Neural cell (in vitro differentiated cells): ENCODE data around the gene IFFO2.

Experiments used
- RAD21 ChIP-seq: fragments of 450-650 bp; conservative IDR thresholded peaks from 2 replicates; pipeline ENCODE4 v1.6.1; 2014; ENCODE audit warnings: antibody characterized with exemption, mild to moderate bottlenecking, moderate library complexity
- TF ChIP-seq, protein P1 (sequence below): fragments of 450-650 bp; IDR thresholded peaks from 2 replicates; pipeline ENCODE4 v1.5.1; 2014; ENCODE audit warnings: antibody characterized with exemption, mild to moderate bottlenecking, moderate library complexity; ENCODE audit not compliant: poor library complexity, severe bottlenecking

DNA sequence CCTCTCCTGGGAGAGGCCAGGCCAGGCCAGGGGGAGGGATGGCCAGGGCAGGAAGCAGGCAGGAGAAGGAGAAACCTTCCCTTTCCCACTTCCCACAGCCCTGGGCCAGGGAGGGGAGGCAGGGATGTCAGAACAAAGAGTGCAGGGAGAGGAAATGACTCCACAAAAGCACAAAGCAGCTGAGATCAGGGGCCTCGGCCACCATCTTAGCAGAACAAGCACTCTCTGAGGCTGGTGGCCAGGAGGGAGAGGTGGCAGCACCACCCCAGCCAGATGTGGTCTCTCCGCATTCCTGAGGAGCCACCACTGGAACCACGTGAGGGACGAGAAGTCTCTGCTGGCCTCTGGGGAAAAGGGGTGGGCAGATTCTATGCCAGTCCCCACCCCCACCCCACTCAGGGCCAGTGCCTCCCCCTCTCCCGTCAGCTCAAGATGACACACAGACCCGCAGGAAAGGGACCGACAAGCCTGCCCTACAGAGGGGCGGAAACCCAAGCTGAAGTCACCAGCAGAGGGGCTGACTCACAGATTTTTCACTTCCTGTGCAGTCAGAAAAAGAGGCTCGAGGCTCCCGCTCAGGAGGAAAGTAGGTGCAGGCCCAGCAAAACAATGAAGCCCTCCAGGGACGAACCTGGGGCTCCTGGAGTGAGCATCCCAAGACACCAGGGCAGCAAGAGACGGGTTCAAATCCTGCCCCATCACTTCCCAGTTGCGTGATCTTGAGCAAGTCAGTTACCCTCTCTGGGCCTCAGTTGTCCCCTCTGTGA lies 30.0 kb downstream of the IFFO2 start:
- TF ChIP-seq, protein P1, sequence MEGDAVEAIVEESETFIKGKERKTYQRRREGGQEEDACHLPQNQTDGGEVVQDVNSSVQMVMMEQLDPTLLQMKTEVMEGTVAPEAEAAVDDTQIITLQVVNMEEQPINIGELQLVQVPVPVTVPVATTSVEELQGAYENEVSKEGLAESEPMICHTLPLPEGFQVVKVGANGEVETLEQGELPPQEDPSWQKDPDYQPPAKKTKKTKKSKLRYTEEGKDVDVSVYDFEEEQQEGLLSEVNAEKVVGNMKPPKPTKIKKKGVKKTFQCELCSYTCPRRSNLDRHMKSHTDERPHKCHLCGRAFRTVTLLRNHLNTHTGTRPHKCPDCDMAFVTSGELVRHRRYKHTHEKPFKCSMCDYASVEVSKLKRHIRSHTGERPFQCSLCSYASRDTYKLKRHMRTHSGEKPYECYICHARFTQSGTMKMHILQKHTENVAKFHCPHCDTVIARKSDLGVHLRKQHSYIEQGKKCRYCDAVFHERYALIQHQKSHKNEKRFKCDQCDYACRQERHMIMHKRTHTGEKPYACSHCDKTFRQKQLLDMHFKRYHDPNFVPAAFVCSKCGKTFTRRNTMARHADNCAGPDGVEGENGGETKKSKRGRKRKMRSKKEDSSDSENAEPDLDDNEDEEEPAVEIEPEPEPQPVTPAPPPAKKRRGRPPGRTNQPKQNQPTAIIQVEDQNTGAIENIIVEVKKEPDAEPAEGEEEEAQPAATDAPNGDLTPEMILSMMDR, result no peak
- TF ChIP-seq RAD21, result no peak
